Activated T-cell treated with anti-CD3 and anti-CD28 coated beads, Interleukin-2, amount 50 U/mL, for 72 hours (primary cell): ENCODE data around the gene PPP6R3. TPM values are rescaled to one million over a fixed set of nuclear protein-coding genes. Genes with fewer than 3 reads are reported as not detected.

Experiments used
- ATAC-seq, 2 donors: fragments of 150-1000 bp; cut with Tn5 transposase; replicated peaks in 1 of 2; 2 replicates each; pipeline ENCODE4 v1.10.0; 2021; ENCODE audit warnings: moderate library complexity in 2 of 2, mild to moderate bottlenecking in 1 of 2
- DNase-seq, 2 donors: peaks; one replicate each; pipeline ENCODE4 v3.0.0; 2021 to 2022; ENCODE audit warnings: mixed read lengths in 1 of 2
- H3K27ac Mint-ChIP-seq: one replicate; pipeline ENCODE4 v1.8.0; 2022; ENCODE audit warnings: mild to moderate bottlenecking, moderate library complexity, mixed read lengths
- H3K27me3 Mint-ChIP-seq: one replicate; pipeline ENCODE4 v1.8.0; 2022; ENCODE audit warnings: low read depth, mixed read lengths
- H3K36me3 Mint-ChIP-seq, 2 donors: one replicate each; pipeline ENCODE4 v1.8.0; 2022; ENCODE audit warnings: mixed read lengths in 2 of 2, mild to moderate bottlenecking in 1 of 2; ENCODE audit not compliant: insufficient read depth in 2 of 2
- H3K4me1 Mint-ChIP-seq: one replicate; pipeline ENCODE4 v1.8.0; 2022; ENCODE audit warnings: low read depth, mixed read lengths
- H3K4me3 Mint-ChIP-seq, 2 donors: one replicate each; pipeline ENCODE4 v1.8.0; 2022; ENCODE audit warnings: mild to moderate bottlenecking in 2 of 2, mixed read lengths in 2 of 2, moderate library complexity in 2 of 2
- H3K9me3 Mint-ChIP-seq, 2 donors: one replicate each; pipeline ENCODE4 v1.8.0; 2022; ENCODE audit warnings: mixed read lengths in 2 of 2
- total RNA-seq, 2 donors: library from RNA; stranded (reverse); gene quantifications; one replicate each; pipeline ENCODE4 v1.2.3, GENCODE V29; 2022

Gene PPP6R3
- total RNA-seq, 2 donors from 2014 or later = 111 to 128 TPM

GRCh38 chr11:68653486-68654430 is 193.2 kb downstream of the PPP6R3 start:
- no peaks in the 10 kb centered on the region for H3K9me3 Mint-ChIP-seq
- no peaks in the 10 kb centered on the region for H3K4me1 Mint-ChIP-seq
- peaks cover 5% of the 10 kb centered on the region for H3K27me3 Mint-ChIP-seq
- H3K4me3 Mint-ChIP-seq = no peak overlapping the region
- DNase-seq (no peak), ATAC-seq (no peak)
- peaks cover 0 to 2% of the 10 kb centered on the region in 2 donors for H3K36me3 Mint-ChIP-seq
- no peak overlapping the region for H3K27ac Mint-ChIP-seq

- Mint-ChIP-seq H3K4me3 (no peak overlapping the region), H3K27me3 (no peaks in the 10 kb centered on the region), H3K36me3 (peaks cover 0 to 2% of the 10 kb centered on the region in 2 donors), H3K9me3 (no peaks in the 10 kb centered on the region), H3K4me1 (no peaks in the 10 kb centered on the region), H3K27ac (no peak overlapping the region)
- no peak for DNase-seq
- ATAC-seq = no peak
These were observed 194.4 kb downstream of the PPP6R3 start for GRCh38 chr11:68654978-68655377.

- H3K9me3 Mint-ChIP-seq = no peaks in the 10 kb centered on the region
- H3K27ac Mint-ChIP-seq = no peak overlapping the region
- ATAC-seq (no peak), DNase-seq (no peak)
- H3K4me3 Mint-ChIP-seq = no peak overlapping the region
- no peaks in the 10 kb centered on the region for H3K4me1 Mint-ChIP-seq
- peaks cover 0 to 2% of the 10 kb centered on the region in 2 donors for H3K36me3 Mint-ChIP-seq
- no peaks in the 10 kb centered on the region for H3K27me3 Mint-ChIP-seq
These were observed 194.9 kb downstream of the PPP6R3 start for GRCh38 chr11:68655406-68655805.

GRCh38 chr11:68655806-68656205 is 195.3 kb downstream of the PPP6R3 start:
- ATAC-seq (no peak), DNase-seq (no peak)
- H3K27me3 Mint-ChIP-seq = no peaks in the 10 kb centered on the region
- no peak overlapping the region for H3K27ac Mint-ChIP-seq
- no peak overlapping the region for H3K4me3 Mint-ChIP-seq
- peaks cover 0 to 2% of the 10 kb centered on the region in 2 donors for H3K36me3 Mint-ChIP-seq
- H3K4me1 Mint-ChIP-seq = no peaks in the 10 kb centered on the region
- no peaks in the 10 kb centered on the region for H3K9me3 Mint-ChIP-seq

- no peak for ATAC-seq
- H3K27ac Mint-ChIP-seq = no peak overlapping the region
- no peaks in the 10 kb centered on the region for H3K9me3 Mint-ChIP-seq
- H3K27me3 Mint-ChIP-seq = no peaks in the 10 kb centered on the region
- H3K4me3 Mint-ChIP-seq = no peak overlapping the region
- no peak for DNase-seq
- peaks cover 0 to 2% of the 10 kb centered on the region in 2 donors for H3K36me3 Mint-ChIP-seq
- H3K4me1 Mint-ChIP-seq = no peaks in the 10 kb centered on the region
These were observed 196.6 kb downstream of the PPP6R3 start for GRCh38 chr11:68657021-68657780.

- no peak for DNase-seq
- H3K9me3 Mint-ChIP-seq = no peaks in the 10 kb centered on the region
- no peaks in the 10 kb centered on the region for H3K27me3 Mint-ChIP-seq
- H3K27ac Mint-ChIP-seq = no peak overlapping the region
- no peaks in the 10 kb centered on the region for H3K4me1 Mint-ChIP-seq
- H3K36me3 Mint-ChIP-seq = peaks cover 0 to 2% of the 10 kb centered on the region in 2 donors
- H3K4me3 Mint-ChIP-seq = no peak overlapping the region
- ATAC-seq = no peak
These were observed 197.5 kb downstream of the PPP6R3 start for GRCh38 chr11:68658097-68658496.

GRCh38 chr11:68658661-68659060 is 198.1 kb downstream of the PPP6R3 start:
- DNase-seq (no peak), ATAC-seq (no peak)
- Mint-ChIP-seq H3K27me3 (no peaks in the 10 kb centered on the region), H3K36me3 (peaks cover 0 to 2% of the 10 kb centered on the region in 2 donors), H3K4me1 (no peaks in the 10 kb centered on the region), H3K4me3 (no peak overlapping the region), H3K27ac (no peak overlapping the region), H3K9me3 (no peaks in the 10 kb centered on the region)

GRCh38 chr11:68659158-68659921 is 198.8 kb downstream of the PPP6R3 start:
- ATAC-seq (no peak), DNase-seq (no peak)
- Mint-ChIP-seq H3K36me3 (peaks cover 0 to 2% of the 10 kb centered on the region in 2 donors), H3K27ac (no peak overlapping the region), H3K9me3 (no peaks in the 10 kb centered on the region), H3K4me1 (no peaks in the 10 kb centered on the region), H3K4me3 (no peak overlapping the region), H3K27me3 (no peaks in the 10 kb centered on the region)

- ATAC-seq (no peak), DNase-seq (no peak)
- Mint-ChIP-seq H3K36me3 (peaks cover 0 to 2% of the 10 kb centered on the region in 2 donors), H3K27ac (no peak overlapping the region), H3K4me3 (no peak overlapping the region), H3K4me1 (no peaks in the 10 kb centered on the region), H3K27me3 (no peaks in the 10 kb centered on the region), H3K9me3 (no peaks in the 10 kb centered on the region)
These were observed 199.7 kb downstream of the PPP6R3 start for GRCh38 chr11:68660066-68660810.

GRCh38 chr11:68661014-68661413 is 200.5 kb downstream of the PPP6R3 start:
- Mint-ChIP-seq H3K4me1 (no peaks in the 10 kb centered on the region), H3K27me3 (no peaks in the 10 kb centered on the region), H3K27ac (no peak overlapping the region), H3K9me3 (no peaks in the 10 kb centered on the region), H3K4me3 (no peak overlapping the region), H3K36me3 (no peaks in the 10 kb centered on the region)
- DNase-seq = no peak
- ATAC-seq = no peak

- H3K4me1 Mint-ChIP-seq = no peaks in the 10 kb centered on the region
- H3K9me3 Mint-ChIP-seq = no peaks in the 10 kb centered on the region
- no peaks in the 10 kb centered on the region for H3K36me3 Mint-ChIP-seq
- DNase-seq = no peak
- no peak overlapping the region for H3K4me3 Mint-ChIP-seq
- no peak for ATAC-seq
- H3K27me3 Mint-ChIP-seq = peaks cover 6% of the 10 kb centered on the region
- no peak overlapping the region for H3K27ac Mint-ChIP-seq
These were observed 201.4 kb downstream of the PPP6R3 start for GRCh38 chr11:68661697-68662603.
